22Rv1 (cell line): ENCODE measurements around the gene F11.

Experiments
- ZFX ChIP-seq: fragments of 450-650 bp; IDR thresholded peaks from 2 replicates; pipeline ENCODE4 v1.6.1; 2017; ENCODE audit warnings: antibody characterized with exemption, borderline replicate concordance
- TF ChIP-seq, protein P1 (sequence below): fragments of 450-650 bp; IDR thresholded peaks from 2 replicates; pipeline ENCODE4 v1.5.1; 2017; ENCODE audit warnings: mild to moderate bottlenecking

DNA sequence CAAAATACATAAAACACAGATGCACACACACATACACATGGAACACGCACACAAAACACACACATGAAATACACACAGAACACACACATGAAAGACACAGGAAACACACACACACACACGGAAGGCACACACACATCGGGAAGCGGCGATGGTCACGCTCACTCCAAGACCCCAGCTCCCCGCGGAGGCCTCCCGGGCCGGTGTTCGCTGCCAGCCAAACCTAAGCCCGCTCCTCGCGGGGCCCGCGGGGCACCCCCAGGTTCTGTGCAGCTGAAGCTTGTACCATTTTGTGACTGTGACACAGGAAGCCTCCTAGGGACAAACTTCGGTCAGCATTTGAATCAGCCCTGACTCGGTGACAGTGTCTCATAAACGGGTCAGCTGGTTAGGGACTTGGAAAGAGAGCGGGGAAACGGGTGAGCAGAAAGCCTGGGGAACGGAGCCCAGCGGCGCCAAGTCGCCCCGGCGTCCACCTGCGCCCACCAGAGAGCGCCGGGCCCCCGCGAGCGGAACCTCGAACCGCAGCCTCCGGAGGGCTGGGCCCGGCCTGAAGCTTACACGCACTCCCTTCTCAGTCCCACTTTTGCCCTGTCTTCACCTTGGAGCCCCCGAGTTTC is 32.1 kb downstream of the F11 start:
- TF ChIP-seq, protein P1, sequence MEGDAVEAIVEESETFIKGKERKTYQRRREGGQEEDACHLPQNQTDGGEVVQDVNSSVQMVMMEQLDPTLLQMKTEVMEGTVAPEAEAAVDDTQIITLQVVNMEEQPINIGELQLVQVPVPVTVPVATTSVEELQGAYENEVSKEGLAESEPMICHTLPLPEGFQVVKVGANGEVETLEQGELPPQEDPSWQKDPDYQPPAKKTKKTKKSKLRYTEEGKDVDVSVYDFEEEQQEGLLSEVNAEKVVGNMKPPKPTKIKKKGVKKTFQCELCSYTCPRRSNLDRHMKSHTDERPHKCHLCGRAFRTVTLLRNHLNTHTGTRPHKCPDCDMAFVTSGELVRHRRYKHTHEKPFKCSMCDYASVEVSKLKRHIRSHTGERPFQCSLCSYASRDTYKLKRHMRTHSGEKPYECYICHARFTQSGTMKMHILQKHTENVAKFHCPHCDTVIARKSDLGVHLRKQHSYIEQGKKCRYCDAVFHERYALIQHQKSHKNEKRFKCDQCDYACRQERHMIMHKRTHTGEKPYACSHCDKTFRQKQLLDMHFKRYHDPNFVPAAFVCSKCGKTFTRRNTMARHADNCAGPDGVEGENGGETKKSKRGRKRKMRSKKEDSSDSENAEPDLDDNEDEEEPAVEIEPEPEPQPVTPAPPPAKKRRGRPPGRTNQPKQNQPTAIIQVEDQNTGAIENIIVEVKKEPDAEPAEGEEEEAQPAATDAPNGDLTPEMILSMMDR = no peak
- TF ChIP-seq ZFX = no peak
